GM12892 (cell line): ENCODE results near the gene ZNF649. TPM values are rescaled to one million over a fixed set of nuclear protein-coding genes. Genes with fewer than 3 reads are reported as not detected.

Experiments used
- DNase-seq: peaks from one replicate; pipeline ENCODE4 v3.0.0; 2011; ENCODE audit not compliant: insufficient read length
- FAIRE-seq: peaks from 2 replicates; lab custom pipeline; 2011; peaks lifted over from hg19 to GRCh38; lab: Jason Lieb, UNC
- POLR2A ChIP-seq: IDR thresholded peaks from 2 replicates; pipeline ENCODE4 v1.6.1; 2011; ENCODE audit warnings: low read depth, low read length, control low read depth
- POLR2AphosphoS5 ChIP-seq: IDR thresholded peaks from 2 replicates; pipeline ENCODE4 v1.6.1; 2011; ENCODE audit warnings: low read depth, low read length, control low read depth
- TAF1 ChIP-seq: IDR thresholded peaks from 2 replicates; pipeline ENCODE4 v1.6.1; 2011; ENCODE audit warnings: low read depth, mild to moderate bottlenecking, control low read depth, low read length, borderline replicate concordance
- polyA plus RNA-seq: library from polyadenylated mRNA; unstranded; fragments of >200 nt; gene quantifications from one replicate; pipeline ENCODE4 v1.2.1, GENCODE V29; 2012; ENCODE audit warnings: missing spikeins, inconsistent platforms; ENCODE audit not compliant: missing spikeins

Gene ZNF649
- polyA plus RNA-seq, result 5.5 TPM

GRCh38 chr19:51904331-51905165 lies at the start of gene ZNF649:
Gene ZNF649, minus strand, starts transcription at chr19:51905017. Its CDS starts 4,910 bp downstream, at chr19:51900107.
- FAIRE-seq, result peak; percentile 60
- peak; percentile 63; the same call in 1 of the 2 replicates for TF ChIP-seq POLR2A
- TF ChIP-seq POLR2AphosphoS5, result peak; percentile 49; the same call in 1 of the 2 replicates
- 0 out of 2 replicates have a peak, but pooled peaks have one; percentile 10 for TF ChIP-seq TAF1
- DNase-seq, result peak; percentile 56

- TF ChIP-seq POLR2A (no peak), POLR2AphosphoS5 (no peak), TAF1 (no peak)
- DNase-seq (no peak), FAIRE-seq (no peak)
Measured at GRCh38 chr19:51948975-51949374, 44.2 kb upstream of the ZNF649 start.

GRCh38 chr19:51946602-51947001 lies 41.8 kb upstream of the ZNF649 start:
- FAIRE-seq (no peak), DNase-seq (no peak)
- TF ChIP-seq TAF1 (no peak), POLR2AphosphoS5 (no peak), POLR2A (no peak)

- no peak for FAIRE-seq
- DNase-seq, result no peak
- no peak for TF ChIP-seq POLR2A
- no peak for TF ChIP-seq POLR2AphosphoS5
- no peak for TF ChIP-seq TAF1
Measured at GRCh38 chr19:51944798-51945552, 40.2 kb upstream of the ZNF649 start.

GRCh38 chr19:51938936-51939335 lies 34.1 kb upstream of the ZNF649 start:
- TF ChIP-seq POLR2A (no peak), POLR2AphosphoS5 (no peak), TAF1 (no peak)
- DNase-seq (no peak), FAIRE-seq (no peak)

GRCh38 chr19:51931921-51932320 lies 27.1 kb upstream of the ZNF649 start:
- DNase-seq (no peak), FAIRE-seq (no peak)

GRCh38 chr19:51927859-51928258 lies 23.0 kb upstream of the ZNF649 start:
- TF ChIP-seq POLR2A (no peak), TAF1 (no peak), POLR2AphosphoS5 (no peak)
- DNase-seq (no peak), FAIRE-seq (no peak)

More at GRCh38 chr19:51931921-51932320, 27.1 kb upstream of the ZNF649 start:
- TF ChIP-seq TAF1, result no peak
- no peak for TF ChIP-seq POLR2AphosphoS5
- no peak for TF ChIP-seq POLR2A

GRCh38 chr19:51926784-51927741 lies 22.2 kb upstream of the ZNF649 start, which contains the start of gene ZNF613:
Gene ZNF613, plus strand, starts transcription at chr19:51927472. Its CDS starts 8,749 bp downstream, at chr19:51936221.
- peak; percentile 75 for DNase-seq
- no peak for TF ChIP-seq TAF1
- TF ChIP-seq POLR2A, result 0 out of 2 replicates have a peak, but pooled peaks have one; percentile 25
- TF ChIP-seq POLR2AphosphoS5, result no peak
- FAIRE-seq, result peak; percentile 97

GRCh38 chr19:51926426-51926783 lies 21.6 kb upstream of the ZNF649 start:
- no peak for TF ChIP-seq POLR2AphosphoS5
- TF ChIP-seq POLR2A, result no peak
- no peak for TF ChIP-seq TAF1
- DNase-seq, result no peak
- FAIRE-seq, result no peak

- DNase-seq, result no peak
- TF ChIP-seq POLR2A (no peak), POLR2AphosphoS5 (no peak), TAF1 (no peak)
- FAIRE-seq, result no peak
Measured at GRCh38 chr19:51921949-51922348, 17.1 kb upstream of the ZNF649 start.

GRCh38 chr19:51919606-51920005 lies 14.8 kb upstream of the ZNF649 start:
- FAIRE-seq, result no peak
- no peak for TF ChIP-seq POLR2AphosphoS5
- TF ChIP-seq TAF1, result no peak
- no peak for TF ChIP-seq POLR2A
- no peak for DNase-seq
